ENCODE data around the gene SMOC2.
"Not testable (repeated sequence)": the region's sequence is repeated elsewhere in the genome, so short reads cannot be mapped to it uniquely, and the experiment has no call there.

Gene SMOC2

GRCh38 chr6:168670401-168670985, 229.5 kb downstream of the SMOC2 start:
- no peak for DNase-seq

GRCh38 chr6:168671028-168671862, 230.3 kb downstream of the SMOC2 start:
- no peak for DNase-seq

- no peak for DNase-seq
Measured at GRCh38 chr6:168671863-168672546, 231.0 kb downstream of the SMOC2 start.

- DNase-seq, result no peak
Measured at GRCh38 chr6:168674595-168674994, 233.6 kb downstream of the SMOC2 start.

GRCh38 chr6:168675375-168675774, 234.4 kb downstream of the SMOC2 start:
- DNase-seq, result no peak

- no peak for DNase-seq
Measured at GRCh38 chr6:168675933-168676551, 235.1 kb downstream of the SMOC2 start.

- no peak for DNase-seq
Measured at GRCh38 chr6:168676552-168677322, 235.8 kb downstream of the SMOC2 start.

- DNase-seq, result not testable (repeated sequence)
Measured at GRCh38 chr6:168677323-168677781, 236.4 kb downstream of the SMOC2 start.

- DNase-seq, result no peak
Measured at GRCh38 chr6:168678077-168678476, 237.1 kb downstream of the SMOC2 start.

- no peak for DNase-seq
Measured at GRCh38 chr6:168678588-168678987, 237.6 kb downstream of the SMOC2 start.

GRCh38 chr6:168681748-168682147, 240.8 kb downstream of the SMOC2 start:
- no peak for DNase-seq

GRCh38 chr6:168683621-168684020, 242.6 kb downstream of the SMOC2 start:
- DNase-seq, result no peak

- no peak for DNase-seq
Measured at GRCh38 chr6:168684471-168684870, 243.5 kb downstream of the SMOC2 start.

- no peak for DNase-seq
Measured at GRCh38 chr6:168684906-168685305, 243.9 kb downstream of the SMOC2 start.

GRCh38 chr6:168686029-168686738, 245.2 kb downstream of the SMOC2 start:
- DNase-seq, result no peak

GRCh38 chr6:168686831-168687730, 246.1 kb downstream of the SMOC2 start:
- no peak for DNase-seq

- DNase-seq, result no peak
Measured at GRCh38 chr6:168690271-168690670, 249.3 kb downstream of the SMOC2 start.

- DNase-seq, result no peak
Measured at GRCh38 chr6:168691774-168692173, 250.8 kb downstream of the SMOC2 start.

- DNase-seq, result no peak
Measured at GRCh38 chr6:168692193-168692914, 251.4 kb downstream of the SMOC2 start.

GRCh38 chr6:168692915-168693257, 251.9 kb downstream of the SMOC2 start:
- not testable (repeated sequence) for DNase-seq

Measured in stimulated activated CD4-positive, alpha-beta T cell treated with anti-CD3 and anti-CD28 coated beads, Interleukin-1b, Interleukin-23, amount 100 ng/mL, for 48 hours (primary cell).